ENCODE data around the gene CFAP91.
"Not testable (repeated sequence)": the region's sequence is repeated elsewhere in the genome, so short reads cannot be mapped to it uniquely, and the experiment has no call there.

Gene CFAP91

GRCh38 chr3:119669906-119670570, 32.8 kb upstream of the CFAP91 start:
- no peaks in the 10 kb centered on the region for H3K27me3 Mint-ChIP-seq (ENCODE audit: low read depth)
- no peaks in the 10 kb centered on the region for H3K9me3 Mint-ChIP-seq
- no peak overlapping the region for H3K27ac Mint-ChIP-seq
- no peak overlapping the region for H3K4me3 Mint-ChIP-seq
- no peak for DNase-seq (ENCODE audit: low spot score)
- peaks cover 41% of the 10 kb centered on the region for H3K36me3 Mint-ChIP-seq (ENCODE audit: low read depth)
- peaks cover 12% of the 10 kb centered on the region for H3K4me1 Mint-ChIP-seq (ENCODE audit: low read depth)

- no peak overlapping the region for H3K4me3 Mint-ChIP-seq
- no peak overlapping the region for H3K27ac Mint-ChIP-seq
- peaks cover 32% of the 10 kb centered on the region for H3K4me1 Mint-ChIP-seq (ENCODE audit: low read depth)
Observed at GRCh38 chr3:119672776-119673175, 30.0 kb upstream of the CFAP91 start.

GRCh38 chr3:119673875-119674274, 28.9 kb upstream of the CFAP91 start:
- peaks cover 55% of the 10 kb centered on the region for H3K36me3 Mint-ChIP-seq (ENCODE audit: low read depth)
- H3K27ac Mint-ChIP-seq: no peak overlapping the region
- peaks cover 33% of the 10 kb centered on the region for H3K4me1 Mint-ChIP-seq (ENCODE audit: low read depth)
- no peaks in the 10 kb centered on the region for H3K27me3 Mint-ChIP-seq (ENCODE audit: low read depth)
- H3K4me3 Mint-ChIP-seq: no peak overlapping the region
- no peak for DNase-seq (ENCODE audit: low spot score)
- H3K9me3 Mint-ChIP-seq: no peaks in the 10 kb centered on the region

More at GRCh38 chr3:119672776-119673175, 30.0 kb upstream of the CFAP91 start:
- Mint-ChIP-seq H3K9me3 (no peaks in the 10 kb centered on the region), H3K36me3 (ENCODE audit: low read depth) (peaks cover 55% of the 10 kb centered on the region), H3K27me3 (ENCODE audit: low read depth) (no peaks in the 10 kb centered on the region)
- DNase-seq (ENCODE audit: low spot score): no peak

GRCh38 chr3:119675188-119675874, 27.5 kb upstream of the CFAP91 start:
- Mint-ChIP-seq H3K4me3 (peak overlapping the region; percentile 99), H3K27me3 (ENCODE audit: low read depth) (no peaks in the 10 kb centered on the region), H3K36me3 (ENCODE audit: low read depth) (peaks cover 44% of the 10 kb centered on the region), H3K9me3 (no peaks in the 10 kb centered on the region), H3K27ac (peak overlapping the region; percentile 96), H3K4me1 (ENCODE audit: low read depth) (peaks cover 35% of the 10 kb centered on the region)
- no peak for DNase-seq (ENCODE audit: low spot score)

GRCh38 chr3:119676020-119676419, 26.8 kb upstream of the CFAP91 start:
- no peak for DNase-seq (ENCODE audit: low spot score)
- peaks cover 35% of the 10 kb centered on the region for H3K4me1 Mint-ChIP-seq (ENCODE audit: low read depth)
- peak overlapping the region; percentile 96 for H3K27ac Mint-ChIP-seq
- H3K4me3 Mint-ChIP-seq: peak overlapping the region; percentile 99
- peaks cover 42% of the 10 kb centered on the region for H3K36me3 Mint-ChIP-seq (ENCODE audit: low read depth)
- no peaks in the 10 kb centered on the region for H3K9me3 Mint-ChIP-seq
- no peaks in the 10 kb centered on the region for H3K27me3 Mint-ChIP-seq (ENCODE audit: low read depth)

GRCh38 chr3:119676771-119677640, 25.8 kb upstream of the CFAP91 start, which contains the start of gene COX17:
Gene COX17 (minus strand): TSS chr3:119677406. CDS start chr3:119677310, 96 bp downstream.
- no peaks in the 10 kb centered on the region for H3K27me3 Mint-ChIP-seq (ENCODE audit: low read depth)
- peak; percentile 95 for DNase-seq (ENCODE audit: low spot score)
- H3K27ac Mint-ChIP-seq: peak within 1 kb of the TSS; percentile 96
- no peaks in the 10 kb centered on the region for H3K9me3 Mint-ChIP-seq
- H3K4me1 Mint-ChIP-seq (ENCODE audit: low read depth): peaks cover 32% of the 10 kb centered on the region
- H3K4me3 Mint-ChIP-seq: peak within 1 kb of the TSS; percentile 99
- peaks cover 34% of the 10 kb centered on the region for H3K36me3 Mint-ChIP-seq (ENCODE audit: low read depth)

- no peaks in the 10 kb centered on the region for H3K27me3 Mint-ChIP-seq (ENCODE audit: low read depth)
- peak overlapping the region; percentile 99 for H3K4me3 Mint-ChIP-seq
- peaks cover 29% of the 10 kb centered on the region for H3K36me3 Mint-ChIP-seq (ENCODE audit: low read depth)
- H3K9me3 Mint-ChIP-seq: no peaks in the 10 kb centered on the region
- peaks cover 28% of the 10 kb centered on the region for H3K4me1 Mint-ChIP-seq (ENCODE audit: low read depth)
- H3K27ac Mint-ChIP-seq: peak overlapping the region; percentile 96
- no peak for DNase-seq (ENCODE audit: low spot score)
Observed at GRCh38 chr3:119677641-119677934, 25.2 kb upstream of the CFAP91 start.

- not testable (repeated sequence) for DNase-seq (ENCODE audit: low spot score); H3K27me3 Mint-ChIP-seq (ENCODE audit: low read depth); H3K27ac Mint-ChIP-seq; H3K9me3 Mint-ChIP-seq
- peaks cover 23% of the 10 kb centered on the region for H3K36me3 Mint-ChIP-seq (ENCODE audit: low read depth)
- peak overlapping the region; percentile 12 for H3K4me3 Mint-ChIP-seq
- peaks cover 28% of the 10 kb centered on the region for H3K4me1 Mint-ChIP-seq (ENCODE audit: low read depth)
Observed at GRCh38 chr3:119678209-119678608, 24.6 kb upstream of the CFAP91 start.

- H3K36me3 Mint-ChIP-seq (ENCODE audit: low read depth): peaks cover 19% of the 10 kb centered on the region
- no peaks in the 10 kb centered on the region for H3K9me3 Mint-ChIP-seq
- no peak for DNase-seq (ENCODE audit: low spot score)
- H3K4me1 Mint-ChIP-seq (ENCODE audit: low read depth): peaks cover 28% of the 10 kb centered on the region
- H3K4me3 Mint-ChIP-seq: no peak overlapping the region
- no peaks in the 10 kb centered on the region for H3K27me3 Mint-ChIP-seq (ENCODE audit: low read depth)
- no peak overlapping the region for H3K27ac Mint-ChIP-seq
Observed at GRCh38 chr3:119679874-119680273, 22.9 kb upstream of the CFAP91 start.

- Mint-ChIP-seq H3K36me3 (ENCODE audit: low read depth) (peaks cover 6% of the 10 kb centered on the region), H3K27ac (no peak overlapping the region), H3K4me1 (ENCODE audit: low read depth) (peaks cover 14% of the 10 kb centered on the region), H3K9me3 (no peaks in the 10 kb centered on the region), H3K4me3 (no peak overlapping the region), H3K27me3 (ENCODE audit: low read depth) (no peaks in the 10 kb centered on the region)
- no peak for DNase-seq (ENCODE audit: low spot score)
Observed at GRCh38 chr3:119681279-119681678, 21.5 kb upstream of the CFAP91 start.

- DNase-seq (ENCODE audit: low spot score): no peak
Observed at GRCh38 chr3:119683421-119683820, 19.4 kb upstream of the CFAP91 start.

GRCh38 chr3:119690043-119690656, 12.7 kb upstream of the CFAP91 start:
- H3K4me3 Mint-ChIP-seq: no peak overlapping the region
- peaks cover 17% of the 10 kb centered on the region for H3K27me3 Mint-ChIP-seq (ENCODE audit: low read depth)
- H3K4me1 Mint-ChIP-seq (ENCODE audit: low read depth): no peaks in the 10 kb centered on the region
- H3K27ac Mint-ChIP-seq: no peak overlapping the region
- H3K9me3 Mint-ChIP-seq: no peaks in the 10 kb centered on the region
- no peaks in the 10 kb centered on the region for H3K36me3 Mint-ChIP-seq (ENCODE audit: low read depth)
- DNase-seq (ENCODE audit: low spot score): no peak

More at GRCh38 chr3:119683421-119683820, 19.4 kb upstream of the CFAP91 start:
- Mint-ChIP-seq H3K9me3 (no peaks in the 10 kb centered on the region), H3K4me1 (ENCODE audit: low read depth) (peaks cover 4% of the 10 kb centered on the region), H3K36me3 (ENCODE audit: low read depth) (no peaks in the 10 kb centered on the region), H3K27ac (no peak overlapping the region), H3K4me3 (no peak overlapping the region), H3K27me3 (ENCODE audit: low read depth) (peaks cover 9% of the 10 kb centered on the region)

- H3K27ac Mint-ChIP-seq: no peak overlapping the region
- peaks cover 8% of the 10 kb centered on the region for H3K4me1 Mint-ChIP-seq (ENCODE audit: low read depth)
- no peak overlapping the region for H3K4me3 Mint-ChIP-seq
- H3K27me3 Mint-ChIP-seq (ENCODE audit: low read depth): peaks cover 6% of the 10 kb centered on the region
- no peak for DNase-seq (ENCODE audit: low spot score)
- H3K9me3 Mint-ChIP-seq: peaks cover 1% of the 10 kb centered on the region
- no peaks in the 10 kb centered on the region for H3K36me3 Mint-ChIP-seq (ENCODE audit: low read depth)
Observed at GRCh38 chr3:119695480-119695879, 7.3 kb upstream of the CFAP91 start.
